Effector memory CD8-positive, alpha-beta T cell (primary cell): ENCODE results near the gene PLXNA3.

Experiments
- ATAC-seq: fragments of 150-1000 bp; cut with Tn5 transposase; replicated peaks from 2 replicates; pipeline ENCODE4 v1.10.0; 2021; ENCODE audit warnings: mild to moderate bottlenecking, moderate library complexity
- DNase-seq, 3 experiments: peaks; one replicate each; pipeline ENCODE4 v3.0.0; 2021
- H3K27ac Mint-ChIP-seq, 2 donors: one replicate each; pipeline ENCODE4 v1.8.0; 2022; ENCODE audit warnings: mild to moderate bottlenecking in 2 of 2, mixed read lengths in 2 of 2, moderate library complexity in 2 of 2
- H3K27me3 Mint-ChIP-seq, 2 donors: one replicate each; pipeline ENCODE4 v1.8.0; 2022; ENCODE audit warnings: mixed read lengths in 2 of 2
- H3K36me3 Mint-ChIP-seq: one replicate; pipeline ENCODE4 v1.8.0; 2022; ENCODE audit warnings: mild to moderate bottlenecking, moderate library complexity, mixed read lengths; ENCODE audit not compliant: insufficient read depth
- H3K4me1 Mint-ChIP-seq, 2 donors: one replicate each; pipeline ENCODE4 v1.8.0; 2022; ENCODE audit warnings: low read depth in 2 of 2, mixed read lengths in 2 of 2
- H3K4me3 Mint-ChIP-seq, 2 donors: one replicate each; pipeline ENCODE4 v1.8.0; 2022; ENCODE audit warnings: mild to moderate bottlenecking in 2 of 2, mixed read lengths in 2 of 2, moderate library complexity in 2 of 2
- H3K9me3 Mint-ChIP-seq, 2 donors: one replicate each; pipeline ENCODE4 v1.8.0; 2022; ENCODE audit warnings: mixed read lengths in 2 of 2

The PLXNA3 gene

DNA sequence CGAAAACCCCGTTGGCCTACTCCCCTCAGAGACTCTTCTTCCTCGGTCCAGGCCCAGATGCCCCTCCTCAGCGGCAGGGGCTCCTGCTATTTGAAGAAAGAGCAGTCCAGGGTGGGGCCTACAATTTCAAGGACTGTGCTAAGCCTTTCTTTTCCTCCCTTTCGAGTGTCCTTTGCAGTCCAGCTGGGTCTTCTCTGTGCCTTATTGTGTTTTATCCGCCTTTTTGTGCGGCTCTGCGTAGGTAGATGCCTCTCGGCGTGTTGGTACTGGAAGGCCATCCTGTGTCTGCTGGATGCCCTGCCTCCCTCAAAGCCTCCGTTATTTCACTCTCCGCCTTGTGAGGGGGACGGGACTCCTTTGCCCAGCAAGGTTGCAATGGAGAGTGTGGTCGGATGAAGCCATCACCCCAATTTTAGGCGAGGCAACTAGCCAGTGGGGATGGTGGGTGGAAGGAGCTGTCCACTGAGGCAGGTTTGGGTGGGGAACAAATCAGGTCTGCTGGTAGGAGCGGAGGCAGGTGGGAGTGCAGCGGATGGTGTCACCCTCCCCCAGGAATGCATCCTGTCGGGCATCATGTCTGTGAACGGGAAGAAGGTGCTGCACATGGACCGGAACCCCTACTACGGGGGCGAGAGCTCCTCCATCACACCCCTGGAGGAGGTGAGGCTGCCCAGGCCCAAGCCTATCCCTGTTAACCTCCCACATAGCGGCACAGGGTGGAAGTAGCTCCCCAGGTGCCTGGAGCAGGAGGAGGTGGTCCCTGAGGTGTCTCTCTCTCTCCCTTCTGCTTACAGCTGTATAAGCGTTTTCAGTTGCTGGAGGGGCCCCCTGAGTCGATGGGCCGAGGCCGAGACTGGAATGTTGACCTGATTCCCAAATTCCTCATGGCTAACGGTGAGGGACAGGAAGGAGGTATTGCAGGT, 19.8 kb upstream of the PLXNA3 start:
- peaks cover 47% of the 10 kb centered on the region for H3K36me3 Mint-ChIP-seq
- DNase-seq = no peak

DNA sequence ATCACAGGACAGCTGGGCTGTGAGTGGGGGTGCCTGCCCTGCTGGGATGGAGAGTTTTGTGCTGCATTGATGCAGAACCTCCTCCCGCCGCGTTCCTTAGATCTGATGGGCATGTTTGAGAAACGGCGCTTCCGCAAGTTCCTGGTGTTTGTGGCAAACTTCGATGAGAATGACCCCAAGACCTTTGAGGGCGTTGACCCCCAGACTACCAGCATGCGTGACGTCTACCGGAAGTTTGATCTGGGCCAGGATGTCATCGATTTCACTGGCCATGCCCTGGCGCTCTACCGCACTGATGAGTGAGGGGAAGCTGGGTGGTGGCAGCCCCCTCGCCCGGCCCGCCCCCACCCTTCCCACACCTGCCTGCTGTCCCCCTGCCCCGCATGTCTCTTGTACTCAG, 18.2 kb upstream of the PLXNA3 start:
- Mint-ChIP-seq H3K9me3 (no peaks in the 10 kb centered on the region), H3K27ac (no peak overlapping the region), H3K4me1 (peaks cover 4 to 20% of the 10 kb centered on the region in 2 donors), H3K36me3 (peaks cover 44% of the 10 kb centered on the region), H3K27me3 (no peaks in the 10 kb centered on the region), H3K4me3 (no peak overlapping the region)
- DNase-seq (no peak), ATAC-seq (no peak)

More for the DNA sequence above, 19.8 kb upstream of the PLXNA3 start:
- Mint-ChIP-seq H3K9me3 (no peaks in the 10 kb centered on the region), H3K27me3 (no peaks in the 10 kb centered on the region), H3K4me1 (peaks cover 4 to 17% of the 10 kb centered on the region in 2 donors), H3K27ac (peak overlapping the region; percentile 85 to 87), H3K4me3 (peak overlapping the region; percentile 81 to 89)
- ATAC-seq = no peak

DNA sequence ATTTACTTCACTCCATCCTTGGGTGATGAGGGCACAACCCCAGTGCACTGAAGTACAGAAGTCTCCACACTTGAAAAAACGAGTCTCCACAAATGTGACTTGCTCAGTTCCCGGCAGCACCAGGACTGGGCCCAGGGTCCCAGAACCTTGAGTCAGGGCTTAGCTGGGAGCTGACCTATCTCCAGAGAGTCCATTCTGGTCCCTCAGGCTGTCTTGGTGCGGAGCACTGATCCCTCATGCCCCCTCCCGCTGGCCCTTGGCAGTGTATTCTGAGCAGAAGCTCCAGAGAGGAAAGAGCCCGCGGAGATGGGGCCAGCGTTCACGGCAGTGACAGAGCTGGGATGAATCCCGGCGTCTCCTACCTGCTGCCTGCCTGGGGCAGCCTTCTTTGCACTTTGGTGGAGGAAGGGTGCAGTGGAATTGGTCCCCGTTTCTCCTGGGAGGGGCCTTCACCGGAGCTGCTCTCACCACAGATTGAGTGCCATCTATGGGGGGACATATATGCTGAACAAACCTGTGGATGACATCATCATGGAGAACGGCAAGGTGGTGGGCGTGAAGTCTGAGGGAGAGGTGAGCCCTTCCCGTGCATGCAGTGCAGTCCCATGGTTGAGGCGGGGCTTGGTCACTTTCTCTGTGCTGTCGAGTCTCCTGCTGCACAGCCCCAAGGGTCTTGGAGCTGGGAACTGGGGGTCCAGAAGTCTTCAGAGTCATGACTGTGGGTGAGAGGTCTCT, 17.3 kb upstream of the PLXNA3 start:
- ATAC-seq = no peak
- Mint-ChIP-seq H3K9me3 (no peaks in the 10 kb centered on the region), H3K36me3 (peaks cover 40% of the 10 kb centered on the region), H3K27ac (no peak overlapping the region), H3K4me3 (peak overlapping the region in 1 of 2 donors; percentile 38), H3K27me3 (no peaks in the 10 kb centered on the region), H3K4me1 (peaks cover 4 to 20% of the 10 kb centered on the region in 2 donors)
- DNase-seq = no peak

DNA sequence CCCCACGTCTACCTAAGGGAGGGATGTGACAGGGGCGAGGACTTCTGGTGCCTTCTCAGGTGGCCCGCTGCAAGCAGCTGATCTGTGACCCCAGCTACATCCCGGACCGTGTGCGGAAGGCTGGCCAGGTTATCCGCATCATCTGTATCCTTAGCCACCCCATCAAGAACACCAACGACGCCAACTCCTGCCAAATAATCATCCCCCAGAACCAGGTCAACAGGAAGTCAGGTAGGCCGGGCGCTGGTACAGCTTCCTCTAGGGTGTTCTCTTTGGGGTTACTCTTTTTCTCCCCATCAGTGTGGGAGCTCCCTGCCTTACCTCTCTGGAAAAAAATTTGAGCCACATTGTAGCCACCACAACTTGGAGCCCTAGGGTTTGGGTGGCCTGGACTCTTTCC, 16.5 kb upstream of the PLXNA3 start:
- no peaks in the 10 kb centered on the region for H3K9me3 Mint-ChIP-seq
- H3K27ac Mint-ChIP-seq = no peak overlapping the region
- H3K4me3 Mint-ChIP-seq = peak overlapping the region in 1 of 2 donors; percentile 38
- H3K36me3 Mint-ChIP-seq = peaks cover 34% of the 10 kb centered on the region
- peaks cover 0 to 21% of the 10 kb centered on the region in 2 donors for H3K4me1 Mint-ChIP-seq
- DNase-seq (peak in 1 of 3 experiments; percentile 20), ATAC-seq (peak; percentile 54)
- H3K27me3 Mint-ChIP-seq = no peaks in the 10 kb centered on the region

DNA sequence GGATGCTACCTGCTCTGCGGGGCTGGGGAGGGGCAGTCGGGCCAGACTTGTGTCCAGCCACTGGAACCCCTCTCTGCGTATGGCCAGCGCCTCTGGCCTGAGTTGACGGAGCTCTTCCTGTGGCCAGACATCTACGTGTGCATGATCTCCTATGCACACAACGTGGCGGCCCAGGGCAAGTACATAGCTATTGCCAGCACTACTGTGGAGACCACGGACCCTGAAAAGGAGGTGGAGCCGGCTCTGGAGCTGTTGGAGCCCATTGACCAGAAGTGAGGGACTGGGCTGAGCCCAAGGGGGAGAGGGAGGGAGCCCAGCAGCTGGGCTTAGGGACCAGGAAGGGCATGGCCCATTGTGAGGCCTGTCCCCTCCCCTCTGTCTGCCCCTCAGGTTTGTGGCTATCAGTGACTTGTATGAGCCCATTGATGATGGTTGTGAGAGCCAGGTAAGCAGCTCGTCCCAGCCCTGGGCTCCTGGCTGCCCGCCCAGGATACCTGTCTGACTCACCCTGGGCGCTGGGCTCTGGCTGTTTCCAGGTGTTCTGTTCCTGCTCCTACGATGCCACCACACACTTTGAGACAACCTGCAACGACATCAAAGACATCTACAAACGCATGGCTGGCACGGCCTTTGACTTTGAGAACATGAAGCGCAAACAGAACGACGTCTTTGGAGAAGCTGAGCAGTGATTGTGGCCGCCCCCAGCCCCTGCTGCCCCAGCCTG, 15.9 kb upstream of the PLXNA3 start:
- H3K9me3 Mint-ChIP-seq = no peaks in the 10 kb centered on the region
- DNase-seq (no peak), ATAC-seq (no peak)
- peaks cover 34% of the 10 kb centered on the region for H3K36me3 Mint-ChIP-seq
- no peaks in the 10 kb centered on the region for H3K27me3 Mint-ChIP-seq
- peak overlapping the region in 1 of 2 donors; percentile 38 for H3K4me3 Mint-ChIP-seq
- H3K4me1 Mint-ChIP-seq = peaks cover 0 to 23% of the 10 kb centered on the region in 2 donors
- H3K27ac Mint-ChIP-seq = no peak overlapping the region

DNA sequence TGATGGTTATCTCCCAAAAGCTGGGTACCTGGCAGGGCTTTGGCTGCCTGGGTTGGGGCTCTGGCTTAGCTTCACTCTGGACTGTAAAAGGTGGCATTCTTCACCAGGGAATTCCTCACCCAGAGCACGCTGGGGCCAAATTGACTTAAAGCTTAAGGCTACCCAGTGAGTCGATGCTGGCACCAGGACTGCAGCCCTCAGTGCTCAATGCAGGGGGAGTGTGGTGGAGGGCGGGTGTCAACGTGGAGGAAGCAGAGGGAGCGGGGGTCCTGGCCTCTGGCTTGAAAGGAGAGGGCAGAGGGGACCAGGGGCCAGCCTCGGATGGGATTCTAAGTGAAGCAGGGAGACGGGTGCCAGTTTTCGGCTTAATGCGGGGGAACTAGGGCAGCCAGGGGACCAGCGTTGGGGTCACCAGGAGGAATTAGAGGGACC, 14.6 kb upstream of the PLXNA3 start:
- Mint-ChIP-seq H3K27ac (peak overlapping the region; percentile 79 to 89), H3K36me3 (peaks cover 29% of the 10 kb centered on the region), H3K4me3 (peak overlapping the region; percentile 78 to 84), H3K9me3 (no peaks in the 10 kb centered on the region), H3K27me3 (no peaks in the 10 kb centered on the region), H3K4me1 (peaks cover 0 to 17% of the 10 kb centered on the region in 2 donors)
- no peak for ATAC-seq
- DNase-seq = no peak

DNA sequence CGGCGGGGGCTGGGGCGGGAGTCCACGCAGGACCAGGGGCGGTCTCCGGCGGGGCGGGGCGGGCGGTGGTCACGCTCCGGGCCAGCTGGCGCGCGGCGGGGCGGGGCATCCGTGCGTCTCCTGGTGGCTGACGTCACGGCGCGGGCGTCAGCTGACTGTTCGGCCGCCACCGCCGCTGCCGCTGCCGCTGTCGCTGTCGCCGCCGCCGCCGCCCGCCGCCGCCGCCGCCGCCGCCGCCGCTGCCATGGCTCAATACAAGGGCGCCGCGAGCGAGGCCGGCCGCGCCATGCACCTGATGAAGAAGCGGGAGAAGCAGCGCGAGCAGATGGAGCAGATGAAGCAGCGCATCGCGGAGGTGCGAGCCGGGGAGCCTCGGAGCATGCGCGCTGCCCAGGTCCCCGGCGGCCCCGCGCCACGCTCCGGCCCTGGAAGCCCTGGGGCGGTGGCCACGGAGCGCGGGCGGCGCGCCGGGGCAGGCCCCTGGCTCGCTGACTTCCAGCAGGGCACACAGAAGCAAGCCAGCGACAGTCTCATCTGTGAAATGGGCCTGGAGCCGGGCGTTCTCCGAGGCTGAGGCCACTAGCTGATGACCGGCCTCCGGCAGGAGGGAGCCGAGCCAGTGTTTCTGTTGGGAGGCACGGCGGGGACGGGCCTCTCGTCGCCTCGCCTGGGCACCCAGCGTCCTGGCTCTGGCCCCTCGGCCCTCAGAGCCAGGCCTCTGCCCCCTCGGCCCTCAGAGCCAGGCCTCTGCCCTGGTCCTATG, 13.9 kb upstream of the PLXNA3 start, which contains the start of gene FAM50A:
Gene FAM50A, plus strand, starts transcription at position 150 of the 763 bp plus-strand sequence. Its CDS starts 95 bp downstream, at position 245.
- Mint-ChIP-seq H3K9me3 (no peaks in the 10 kb centered on the region), H3K27me3 (no peaks in the 10 kb centered on the region), H3K27ac (peak within 1 kb of the TSS; percentile 79 to 89), H3K4me1 (peaks cover 0 to 17% of the 10 kb centered on the region in 2 donors), H3K4me3 (peak within 1 kb of the TSS; percentile 78 to 84), H3K36me3 (peaks cover 29% of the 10 kb centered on the region)
- ATAC-seq = peak; percentile 73
- peak; percentile 56 to 67 (median 58) for DNase-seq

DNA sequence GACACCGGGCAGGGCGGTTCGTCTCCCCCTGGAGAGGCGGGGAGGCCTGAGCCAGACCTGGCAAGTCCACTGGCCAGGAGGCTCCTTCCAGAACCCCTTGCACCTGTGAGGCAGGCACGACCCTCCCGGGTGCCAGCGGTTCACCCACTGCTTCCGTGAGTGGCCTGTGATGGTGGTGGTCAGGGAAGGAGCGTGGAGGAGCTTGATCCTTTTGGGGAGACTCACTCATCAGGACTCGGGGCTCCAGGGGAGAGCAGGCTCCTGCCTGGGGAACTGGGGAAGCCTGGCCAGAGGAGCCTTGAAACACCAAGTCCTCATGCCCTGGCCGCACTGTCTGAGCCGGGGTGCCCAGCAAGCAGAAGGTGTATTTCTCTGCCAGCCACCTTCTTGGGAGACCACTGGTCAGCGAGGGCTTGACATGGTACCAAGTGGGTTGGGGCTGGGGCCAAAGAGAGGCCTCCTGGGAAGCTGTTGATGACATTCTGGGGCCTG, 13.3 kb upstream of the PLXNA3 start:
- Mint-ChIP-seq H3K27ac (no peak overlapping the region), H3K36me3 (peaks cover 29% of the 10 kb centered on the region), H3K4me1 (peaks cover 0 to 17% of the 10 kb centered on the region in 2 donors), H3K27me3 (no peaks in the 10 kb centered on the region), H3K9me3 (no peaks in the 10 kb centered on the region), H3K4me3 (peak overlapping the region; percentile 29 to 45)
- ATAC-seq = no peak
- DNase-seq = no peak

DNA sequence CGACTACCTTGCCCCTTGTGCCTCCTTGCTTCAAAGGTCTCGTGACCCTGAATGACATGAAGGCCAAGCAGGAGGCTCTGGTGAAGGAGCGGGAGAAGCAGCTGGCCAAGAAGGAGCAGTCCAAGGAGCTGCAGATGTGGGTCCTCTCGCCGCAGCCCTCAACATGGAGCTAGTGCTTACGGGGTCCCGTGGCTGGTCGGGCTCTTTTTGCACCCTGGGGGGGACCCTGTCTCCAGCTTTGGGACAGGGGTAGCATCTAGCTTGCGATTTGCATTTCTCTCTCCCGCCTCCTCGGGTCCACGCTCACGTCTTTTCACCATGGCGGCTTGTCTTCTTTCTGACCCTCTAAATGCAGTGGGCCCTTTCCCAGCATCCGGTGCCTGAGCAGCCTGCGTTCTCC, 12.3 kb upstream of the PLXNA3 start:
- no peak for ATAC-seq
- no peak overlapping the region for H3K27ac Mint-ChIP-seq
- no peaks in the 10 kb centered on the region for H3K9me3 Mint-ChIP-seq
- no peaks in the 10 kb centered on the region for H3K27me3 Mint-ChIP-seq
- DNase-seq = no peak
- peaks cover 22% of the 10 kb centered on the region for H3K36me3 Mint-ChIP-seq
- peaks cover 0 to 15% of the 10 kb centered on the region in 2 donors for H3K4me1 Mint-ChIP-seq
- H3K4me3 Mint-ChIP-seq = peak overlapping the region; percentile 47 to 55

DNA sequence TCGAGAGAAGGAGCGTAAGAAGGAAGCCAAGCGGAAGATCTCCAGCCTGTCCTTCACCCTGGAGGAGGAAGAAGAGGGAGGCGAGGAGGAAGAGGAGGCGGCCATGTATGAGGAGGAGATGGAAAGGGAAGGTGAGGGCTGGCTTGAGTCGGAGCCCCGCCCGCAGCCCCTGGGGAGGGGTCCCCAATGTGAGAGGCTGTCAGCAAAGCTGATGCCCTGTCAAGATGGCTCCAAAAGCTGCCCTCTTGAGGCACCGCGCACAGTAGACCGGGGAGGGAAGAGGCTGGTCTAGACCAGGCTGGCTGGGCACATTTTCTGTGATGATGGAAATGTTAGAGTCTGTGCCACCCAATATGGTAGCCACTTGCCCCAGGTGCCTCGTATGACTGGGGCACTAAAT, 11.7 kb upstream of the PLXNA3 start:
- H3K9me3 Mint-ChIP-seq = no peaks in the 10 kb centered on the region
- H3K27ac Mint-ChIP-seq = peak overlapping the region; percentile 49 to 89
- peaks cover 0 to 15% of the 10 kb centered on the region in 2 donors for H3K4me1 Mint-ChIP-seq
- H3K36me3 Mint-ChIP-seq = peaks cover 18% of the 10 kb centered on the region
- DNase-seq (no peak), ATAC-seq (no peak)
- H3K27me3 Mint-ChIP-seq = no peaks in the 10 kb centered on the region
- no peak overlapping the region for H3K4me3 Mint-ChIP-seq

DNA sequence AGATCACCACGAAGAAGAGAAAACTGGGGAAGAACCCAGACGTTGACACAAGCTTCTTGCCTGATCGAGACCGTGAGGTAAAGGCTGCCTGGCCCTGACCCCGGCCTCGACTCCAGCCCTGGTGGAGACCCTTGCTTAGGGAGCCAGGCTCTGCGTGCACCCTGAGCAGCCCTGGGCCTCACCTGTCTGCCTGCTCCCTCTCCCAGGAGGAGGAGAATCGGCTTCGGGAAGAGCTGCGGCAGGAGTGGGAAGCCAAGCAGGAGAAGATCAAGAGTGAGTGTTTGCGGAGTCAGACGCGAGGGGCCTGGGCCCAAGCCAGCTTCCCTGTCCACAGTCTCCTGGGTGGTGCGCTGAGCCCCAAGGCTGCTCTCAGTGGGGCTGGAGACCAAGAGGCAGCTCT, 9.6 kb upstream of the PLXNA3 start:
- H3K9me3 Mint-ChIP-seq = no peaks in the 10 kb centered on the region
- no peak for ATAC-seq
- H3K27ac Mint-ChIP-seq = no peak overlapping the region
- no peak for DNase-seq
- peaks cover 0 to 9% of the 10 kb centered on the region in 2 donors for H3K4me1 Mint-ChIP-seq
- no peak overlapping the region for H3K4me3 Mint-ChIP-seq
- no peaks in the 10 kb centered on the region for H3K27me3 Mint-ChIP-seq
- peaks cover 8% of the 10 kb centered on the region for H3K36me3 Mint-ChIP-seq

DNA sequence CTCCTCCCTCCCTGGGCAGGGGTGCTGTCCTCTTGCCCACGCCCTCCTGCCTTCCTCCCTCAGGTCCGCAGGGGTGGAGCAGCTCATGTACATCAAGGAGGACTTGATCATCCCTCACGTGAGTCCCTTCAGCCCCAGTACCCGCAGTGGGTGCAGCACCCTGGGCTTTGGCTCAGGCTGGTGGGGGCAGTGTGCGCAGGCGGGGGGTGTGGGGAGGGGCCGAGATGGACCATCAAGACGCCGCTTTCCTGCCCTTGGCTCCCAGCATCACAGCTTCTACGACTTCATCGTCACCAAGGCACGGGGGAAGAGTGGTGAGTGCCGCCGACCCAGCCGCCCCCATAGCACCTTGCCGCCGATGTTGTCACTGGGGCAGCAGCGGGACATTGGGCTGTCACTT, 8.5 kb upstream of the PLXNA3 start:
- Mint-ChIP-seq H3K36me3 (peaks cover 8% of the 10 kb centered on the region), H3K9me3 (no peaks in the 10 kb centered on the region), H3K27me3 (no peaks in the 10 kb centered on the region), H3K4me1 (peaks cover 0 to 8% of the 10 kb centered on the region in 2 donors), H3K4me3 (no peak overlapping the region), H3K27ac (no peak overlapping the region)
- DNase-seq (no peak), ATAC-seq (no peak)
